Muscle of arm (tissue), 12 donors: ENCODE data around the gene FAAP20. TPM values are rescaled to one million over a fixed set of nuclear protein-coding genes. Genes with fewer than 3 reads are reported as not detected.

Source experiments
- DNase-seq: peaks from one replicate; pipeline ENCODE4 v3.0.0-alpha.2; 2013
- polyA plus RNA-seq, 12 donors: library from polyadenylated mRNA; unstranded; fragments of 120-200 nt; gene quantifications; one replicate each; pipeline ENCODE4 v1.2.1, GENCODE V29; 2013; ENCODE audit not compliant: insufficient read length in 12 of 12

The FAAP20 gene
- polyA plus RNA-seq, 12 donors, result 21.5 to 81.7 (median 26.8) TPM; not detected in 1

DNA sequence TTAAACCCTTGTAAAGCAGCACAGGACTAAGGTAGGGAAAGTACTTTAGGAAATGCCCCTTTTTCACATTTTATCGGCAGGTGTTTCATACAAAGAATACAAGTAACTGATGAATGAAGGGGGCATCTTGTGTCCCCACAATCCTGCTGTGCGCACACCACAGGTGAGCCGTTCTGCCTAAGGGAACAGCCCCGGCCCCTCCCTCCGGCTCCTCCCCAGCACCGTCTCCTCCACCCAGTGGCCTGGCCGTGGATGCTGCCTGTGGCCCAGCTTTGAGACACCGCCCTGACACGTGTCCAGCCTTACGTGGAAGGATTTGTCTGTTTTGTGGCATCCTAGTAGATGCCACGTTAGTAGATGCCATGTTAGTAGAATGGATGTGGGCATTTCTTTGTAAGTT is 12.8 kb downstream of the FAAP20 start:
- no peak for DNase-seq

DNA sequence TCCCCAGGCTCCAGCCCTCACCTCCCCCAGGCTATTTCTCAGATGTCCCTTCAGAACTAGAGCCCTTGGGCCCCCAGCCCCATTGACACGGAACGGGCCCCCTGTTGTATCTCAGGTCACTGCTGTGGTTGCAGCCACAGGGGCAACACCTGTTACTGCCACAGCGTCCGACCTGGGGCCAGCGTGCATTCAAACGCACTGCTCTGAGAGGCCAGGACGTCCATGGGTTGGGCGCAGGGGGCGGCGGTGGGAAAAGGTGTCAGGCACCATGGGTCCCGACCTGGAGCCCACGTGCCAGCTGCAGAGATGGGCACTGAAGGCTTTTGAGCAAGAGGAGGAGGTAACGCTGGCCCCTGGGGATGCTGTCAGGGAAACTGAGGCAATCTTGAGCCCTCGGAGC is 13.3 kb downstream of the FAAP20 start:
- no peak for DNase-seq

DNA sequence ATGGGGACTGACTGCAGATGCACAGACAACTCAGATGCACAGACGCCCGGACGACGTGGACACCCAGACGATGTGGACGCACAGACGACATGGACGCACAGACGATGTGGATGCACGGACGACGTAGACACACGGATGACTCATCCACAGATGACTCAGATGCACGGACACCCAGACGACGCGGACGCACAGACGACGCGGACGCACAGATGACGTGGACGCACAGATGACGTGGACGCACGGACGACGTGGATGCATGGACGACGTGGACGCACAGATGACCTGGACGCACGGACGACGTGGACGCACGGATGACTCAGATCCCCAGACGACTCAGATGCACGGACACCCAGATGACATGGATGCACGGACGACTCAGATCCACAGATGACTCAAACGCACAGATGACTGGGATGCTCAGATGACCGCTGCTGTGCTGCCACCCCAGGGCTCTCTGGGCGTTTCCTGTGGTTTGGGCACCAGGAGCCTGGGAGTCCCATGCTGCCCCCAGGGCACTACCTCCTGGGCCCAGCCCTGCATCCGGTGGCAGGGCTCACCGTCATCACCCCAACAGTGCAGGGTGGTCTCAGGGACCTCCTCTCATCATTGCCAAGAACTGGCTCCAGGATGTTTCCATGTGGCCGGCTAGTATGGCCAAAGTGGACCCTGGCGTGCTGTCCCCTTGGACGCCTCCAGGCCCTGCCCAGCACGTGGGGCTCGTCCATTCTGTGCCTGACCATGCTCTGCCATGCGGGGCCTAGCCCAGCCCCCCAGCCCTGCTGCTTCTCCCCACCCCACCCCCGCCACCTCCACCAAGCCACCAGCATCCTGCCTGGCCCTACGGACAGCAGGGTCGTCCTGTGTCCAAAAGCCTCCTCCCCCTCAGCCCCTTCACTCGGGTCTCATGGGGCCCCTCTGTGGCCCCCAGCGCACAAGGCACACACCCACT is 14.0 kb downstream of the FAAP20 start:
- DNase-seq, result no peak

DNA sequence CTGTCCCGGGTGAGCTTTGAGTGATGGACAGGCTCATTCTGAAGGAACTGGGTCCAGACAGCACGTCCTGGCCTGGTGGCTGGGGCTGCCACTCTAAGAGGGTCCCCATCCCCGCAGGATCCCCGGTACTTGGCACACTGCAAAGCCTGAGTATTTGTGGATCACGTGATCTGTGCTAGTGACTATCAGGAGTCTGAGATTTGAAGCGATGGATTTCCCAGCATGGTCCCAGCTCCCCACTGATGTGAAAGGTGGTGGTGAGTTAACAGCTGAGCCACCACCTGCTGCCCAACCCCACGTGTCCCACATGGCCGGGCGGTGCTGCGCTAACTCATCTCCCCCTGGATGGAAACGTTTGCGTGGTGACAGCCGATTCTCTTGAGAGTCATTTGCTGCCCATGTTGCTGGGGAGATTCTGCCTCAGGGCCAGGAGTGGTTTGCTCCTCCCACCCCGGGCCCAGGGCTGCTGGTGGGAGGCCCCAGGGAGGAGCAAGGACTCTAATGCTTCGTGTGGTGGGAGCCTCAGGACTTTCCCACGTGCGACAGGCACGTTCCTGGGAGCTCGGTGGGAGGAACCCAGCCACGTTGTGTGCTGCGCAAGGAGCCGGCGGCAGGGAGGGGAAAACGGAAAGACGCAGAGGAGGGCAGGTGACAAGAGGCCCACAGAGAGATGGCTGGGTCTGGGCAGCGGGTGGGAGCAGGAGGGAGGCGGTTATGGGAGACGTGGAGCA is 15.1 kb downstream of the FAAP20 start:
- DNase-seq, result no peak

DNA sequence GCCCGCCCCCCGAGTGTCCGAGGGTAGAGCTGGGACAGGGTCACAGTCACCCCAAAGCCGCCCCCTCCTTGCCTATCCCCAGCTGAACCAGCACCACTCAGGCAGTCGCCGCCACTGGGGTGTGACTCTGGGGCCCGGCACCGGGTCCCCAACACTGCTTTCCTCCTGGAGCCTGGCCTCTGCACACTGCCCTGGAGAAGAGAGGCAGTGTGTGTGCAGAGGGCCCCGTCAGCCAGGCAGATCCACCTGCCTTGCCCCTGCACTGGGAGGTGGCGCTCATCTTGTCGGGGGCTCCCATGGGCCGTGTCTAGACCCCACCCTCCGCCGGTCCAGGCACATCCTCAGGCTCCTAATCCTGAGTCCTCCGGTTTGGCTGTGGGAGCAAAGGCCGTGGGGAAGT is 15.7 kb downstream of the FAAP20 start:
- no peak for DNase-seq

DNA sequence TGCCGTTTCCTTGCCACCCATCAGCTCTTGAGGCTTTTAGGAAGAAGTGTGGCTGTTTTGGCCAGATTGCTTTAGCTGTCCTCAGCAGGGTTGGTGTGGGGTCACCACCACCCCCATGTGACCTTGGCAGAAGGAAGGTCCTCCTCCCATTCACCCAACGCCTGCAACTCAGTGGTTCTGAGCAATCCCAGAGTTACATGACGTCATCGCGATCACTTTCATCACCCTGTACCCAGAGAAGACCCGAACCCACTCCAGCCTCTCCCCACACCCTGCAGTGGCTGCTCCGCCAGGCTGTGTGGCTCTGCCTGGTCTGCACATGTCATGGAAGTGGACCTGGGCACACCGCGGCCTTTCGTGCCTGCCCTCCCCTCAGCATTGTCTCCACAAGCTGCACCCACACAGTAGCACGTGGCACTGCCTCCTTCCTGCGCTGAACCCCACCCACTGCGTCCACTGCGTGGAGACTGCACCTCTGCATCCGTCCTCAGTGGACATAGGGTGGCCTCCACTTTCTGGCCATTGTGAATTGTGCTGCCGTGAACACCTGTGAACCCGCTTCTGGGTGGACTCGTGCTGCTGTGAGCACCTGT is 16.5 kb downstream of the FAAP20 start:
- DNase-seq, result no peak

DNA sequence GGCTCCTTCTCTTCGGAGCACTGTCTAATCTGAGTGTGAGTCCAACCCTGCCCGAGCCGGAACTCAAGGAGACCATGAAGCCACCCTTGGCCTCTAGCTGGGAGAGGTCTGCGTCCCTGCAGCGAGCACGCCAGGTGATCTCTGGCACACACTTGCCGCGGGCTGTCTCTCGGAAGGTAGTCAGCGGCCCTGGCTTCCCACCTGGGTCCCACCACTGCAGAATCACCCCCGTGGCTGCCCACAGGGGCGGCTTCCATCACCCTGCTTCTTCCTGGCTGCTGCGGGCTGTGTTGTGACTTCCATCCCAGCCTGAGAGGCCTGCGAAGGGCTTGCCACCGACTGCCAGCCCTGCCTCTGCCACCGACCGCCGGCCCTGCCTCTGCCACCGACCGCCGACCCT is 17.0 kb downstream of the FAAP20 start:
- DNase-seq, result no peak

DNA sequence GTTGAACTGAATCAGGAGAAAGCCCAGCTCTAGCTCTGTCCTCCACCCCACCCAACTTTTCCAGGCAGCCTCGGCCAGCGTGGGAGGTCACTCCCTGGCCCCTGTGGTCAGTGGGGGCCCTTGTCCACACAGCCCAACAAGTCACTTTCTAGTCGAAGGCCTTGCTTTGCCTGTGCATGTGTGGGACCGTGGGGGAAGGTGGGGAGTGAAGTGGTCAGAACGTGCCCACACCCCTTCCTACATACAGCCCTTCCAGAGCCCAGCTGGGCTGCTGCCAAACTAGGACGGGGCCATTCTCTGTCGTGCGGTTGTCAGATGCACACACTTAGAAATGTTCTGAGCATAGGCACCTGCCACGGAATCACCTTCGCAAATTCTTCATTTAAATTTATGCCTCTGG is 18.0 kb downstream of the FAAP20 start:
- DNase-seq, result no peak

DNA sequence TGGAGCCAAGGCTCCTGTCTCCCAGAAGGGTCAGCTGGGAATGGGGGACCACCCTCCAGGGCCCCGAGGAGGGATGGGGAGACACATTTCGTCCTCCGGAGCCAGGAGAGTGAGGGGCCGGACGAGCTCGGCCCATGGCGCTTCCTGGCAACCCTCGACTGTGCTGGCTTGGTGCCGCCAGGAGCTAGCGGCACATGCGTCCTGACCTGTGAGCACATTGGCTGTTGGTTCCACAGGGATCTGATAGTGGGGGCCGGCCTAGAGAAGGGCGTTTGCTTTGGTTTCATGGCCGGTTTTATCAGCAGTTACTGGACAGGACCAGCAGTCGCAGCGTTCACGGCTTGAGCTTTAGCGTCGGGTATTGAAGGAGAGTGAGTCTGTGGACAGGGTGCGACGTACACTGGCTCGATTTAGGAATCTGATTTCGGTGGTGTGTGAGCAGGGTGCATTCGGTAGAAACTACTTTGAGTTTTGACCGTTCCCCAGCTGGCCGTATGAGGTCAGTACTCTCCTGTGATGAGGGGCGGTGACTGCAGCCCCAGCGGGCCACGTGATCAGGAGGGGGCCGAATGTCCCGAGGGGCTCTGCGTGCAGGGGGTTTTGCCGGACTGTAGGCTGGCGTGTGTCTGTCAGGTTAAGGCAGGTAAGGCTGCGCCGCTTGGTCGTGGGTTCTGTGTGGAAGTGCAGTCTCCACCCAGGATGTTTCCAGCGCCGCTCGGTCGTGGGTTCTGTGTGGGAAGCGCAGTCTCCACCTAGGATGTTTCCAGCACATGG is 18.7 kb downstream of the FAAP20 start:
- no peak for DNase-seq

DNA sequence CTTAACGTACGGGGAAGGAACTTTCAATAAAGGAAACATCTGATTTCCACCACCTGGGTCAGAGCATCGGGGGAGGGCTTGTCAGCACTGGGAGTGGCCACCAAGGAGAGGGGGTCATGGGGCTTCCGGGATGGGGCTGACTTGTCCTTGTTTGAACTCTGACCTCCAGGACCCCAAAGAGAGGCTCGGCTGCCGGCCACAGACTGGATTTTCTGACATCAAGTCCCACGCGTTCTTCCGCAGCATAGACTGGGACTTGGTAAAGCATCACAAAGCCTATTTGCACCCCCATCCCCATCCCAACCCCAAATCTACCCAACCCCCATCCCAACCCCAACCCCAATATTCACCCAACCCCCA is 19.5 kb downstream of the FAAP20 start:
- DNase-seq, result no peak

DNA sequence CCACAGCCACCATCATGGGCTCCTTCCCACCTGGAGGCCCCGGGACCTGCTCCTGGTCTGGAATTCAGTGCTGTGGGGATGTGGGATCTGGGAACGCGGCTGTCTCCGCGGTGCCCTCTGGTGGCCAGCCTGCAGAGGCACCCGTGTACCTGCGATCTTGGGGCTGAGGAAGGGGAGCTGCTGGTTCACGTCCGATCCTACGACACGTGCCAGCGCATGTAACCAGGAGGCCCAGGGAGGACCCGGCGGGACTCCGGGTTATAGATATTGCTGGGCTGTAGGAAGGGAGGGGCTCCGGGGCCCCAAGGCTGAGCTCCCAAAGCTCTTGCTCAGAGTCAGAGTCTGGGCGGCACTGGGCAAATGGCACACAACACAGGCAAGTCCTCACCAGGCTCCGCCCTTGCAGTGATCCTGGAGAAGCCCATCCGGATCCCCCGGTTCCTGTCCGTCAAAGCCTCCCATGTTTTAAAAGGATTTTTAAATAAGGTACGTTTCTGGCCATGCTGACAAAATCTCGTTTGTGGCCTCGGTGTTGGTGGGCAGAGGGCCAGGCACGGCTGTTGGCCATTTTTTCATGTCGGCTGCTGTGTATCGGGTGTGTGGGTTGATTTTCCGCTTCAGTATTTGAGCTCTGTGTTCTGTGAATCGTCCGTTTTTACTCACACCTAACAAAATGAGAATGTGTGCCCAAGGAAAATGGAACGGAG is 20.1 kb downstream of the FAAP20 start:
- peak; percentile 77 for DNase-seq

DNA sequence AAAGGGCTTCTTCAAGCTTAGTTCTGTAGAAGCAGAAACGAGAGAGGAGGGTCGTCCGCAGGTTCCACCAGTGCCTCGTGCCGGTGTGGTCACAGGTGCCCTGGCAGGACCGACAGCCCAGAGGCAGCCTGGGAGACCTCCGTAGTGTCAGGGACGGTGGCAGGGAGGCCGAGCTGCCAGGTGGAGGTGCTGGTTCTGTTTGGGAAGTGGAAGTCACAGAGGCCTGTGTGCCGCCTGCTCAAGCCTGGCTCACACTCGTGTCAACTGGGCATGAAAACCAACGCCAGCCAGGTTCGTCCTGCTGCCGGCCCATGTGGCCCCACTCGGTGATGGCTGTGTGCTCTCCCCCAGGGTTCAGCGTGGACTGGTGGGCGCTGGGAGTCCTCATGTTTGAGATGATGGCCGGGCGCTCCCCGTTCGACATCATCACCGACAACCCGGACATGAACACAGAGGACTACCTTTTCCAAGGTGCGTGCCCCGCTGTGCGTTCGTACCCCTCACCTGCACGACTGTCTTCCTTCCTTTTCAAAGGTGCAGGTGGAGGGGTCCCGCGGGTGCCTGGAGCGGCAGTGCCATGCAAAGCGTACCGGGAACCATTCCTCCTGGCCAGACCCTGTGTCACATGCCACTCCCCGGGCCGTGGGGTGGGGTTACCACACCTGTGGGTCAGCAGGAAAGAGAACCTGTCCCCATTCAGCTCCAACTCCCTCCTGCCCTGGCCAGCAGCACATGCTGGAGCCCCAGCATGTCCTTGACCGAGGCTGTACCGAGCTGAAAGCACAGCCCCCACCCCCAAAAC is 20.8 kb downstream of the FAAP20 start:
- DNase-seq, result no peak

DNA sequence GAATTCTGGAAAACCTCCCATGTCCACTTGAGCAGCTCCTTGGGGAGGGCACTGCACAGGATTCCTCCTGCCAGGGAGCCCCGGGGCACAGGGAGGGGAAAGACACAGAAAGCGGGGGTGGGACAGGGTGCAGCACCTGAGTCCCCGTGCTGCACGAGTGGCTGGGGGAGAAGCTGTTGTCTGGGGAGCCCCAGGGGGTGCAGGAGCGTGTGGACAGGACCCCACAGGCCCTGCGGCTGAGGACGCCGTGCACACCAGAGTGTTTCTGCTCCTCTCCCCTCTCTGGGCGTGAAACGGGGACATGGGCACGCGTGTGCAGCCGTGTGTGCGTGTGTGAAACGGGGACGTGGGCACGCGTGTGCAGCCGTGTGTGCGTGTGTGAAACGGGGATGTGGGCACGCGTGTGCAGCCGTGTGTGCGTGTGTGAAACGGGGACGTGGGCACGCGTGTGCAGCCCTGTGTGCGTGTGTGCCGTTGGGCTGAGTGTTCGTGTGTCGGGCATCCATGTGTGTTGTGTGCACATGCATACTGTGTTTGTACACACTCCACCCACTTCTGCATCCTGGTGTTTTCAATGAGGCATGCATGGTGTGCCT is 21.9 kb downstream of the FAAP20 start:
- DNase-seq, result no peak

DNA sequence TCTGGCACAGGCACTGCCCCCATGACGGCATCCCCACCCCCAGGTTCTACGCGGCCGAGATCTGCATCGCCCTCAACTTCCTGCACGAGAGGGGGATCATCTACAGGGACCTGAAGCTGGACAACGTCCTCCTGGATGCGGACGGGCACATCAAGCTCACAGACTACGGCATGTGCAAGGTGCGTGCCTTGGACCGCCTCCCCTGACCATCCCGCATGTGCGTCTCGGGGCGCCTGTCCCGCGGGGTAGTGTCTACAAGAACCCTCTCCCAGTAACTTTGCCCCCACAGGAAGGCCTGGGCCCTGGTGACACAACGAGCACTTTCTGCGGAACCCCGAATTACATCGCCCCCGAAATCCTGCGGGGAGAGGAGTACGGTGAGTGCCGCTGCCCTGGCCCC is 22.6 kb downstream of the FAAP20 start:
- DNase-seq, result no peak

DNA sequence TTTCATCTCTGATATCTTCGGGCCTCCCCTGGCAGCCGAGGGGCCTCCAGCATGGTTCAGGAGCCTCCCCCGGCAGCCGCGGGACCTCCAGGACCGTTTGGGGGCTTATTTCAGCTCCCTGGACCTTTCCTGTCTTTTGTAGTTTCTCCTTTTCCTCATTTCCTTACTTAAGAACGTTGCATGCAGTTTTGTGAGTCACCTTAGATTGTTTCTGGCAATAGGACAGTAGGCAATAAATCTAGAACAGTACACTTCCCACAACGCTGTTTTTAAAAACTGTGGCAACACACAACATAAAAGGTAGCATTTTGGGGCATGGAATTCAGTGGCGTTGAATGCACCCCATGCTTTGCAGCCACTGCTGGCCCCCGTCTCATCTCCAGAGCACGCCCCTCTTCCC is 24.4 kb downstream of the FAAP20 start:
- DNase-seq, result no peak

DNA sequence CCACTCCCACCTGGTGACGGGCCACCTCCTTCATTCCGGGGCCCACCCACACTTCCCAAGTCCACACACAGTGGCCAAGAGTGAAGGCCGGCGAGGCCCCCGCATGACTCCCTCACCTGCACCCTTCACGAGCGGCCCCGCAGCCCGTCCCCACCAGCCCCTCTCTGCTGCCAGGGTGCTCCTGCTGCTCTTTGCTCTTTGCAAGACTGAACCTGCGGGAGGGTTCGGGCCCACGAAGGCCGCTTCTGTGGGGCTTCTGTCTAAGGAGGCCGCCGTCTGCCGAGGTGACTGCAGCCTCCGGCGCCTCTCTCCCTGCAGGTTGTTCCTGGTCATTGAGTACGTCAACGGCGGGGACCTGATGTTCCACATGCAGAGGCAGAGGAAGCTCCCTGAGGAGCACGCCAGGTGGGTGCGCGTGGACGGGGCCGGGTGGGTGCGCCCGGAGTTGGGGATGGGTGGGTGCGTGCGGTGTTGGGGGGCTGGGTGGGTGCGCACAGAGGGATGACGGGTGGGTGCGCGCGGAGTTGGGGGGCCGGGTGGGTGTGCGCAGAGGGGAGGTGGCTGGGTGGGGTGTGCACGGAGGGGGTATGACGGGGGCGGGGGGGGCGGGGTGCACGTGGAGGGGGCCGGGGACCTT is 25.3 kb downstream of the FAAP20 start:
- DNase-seq, result no peak

DNA sequence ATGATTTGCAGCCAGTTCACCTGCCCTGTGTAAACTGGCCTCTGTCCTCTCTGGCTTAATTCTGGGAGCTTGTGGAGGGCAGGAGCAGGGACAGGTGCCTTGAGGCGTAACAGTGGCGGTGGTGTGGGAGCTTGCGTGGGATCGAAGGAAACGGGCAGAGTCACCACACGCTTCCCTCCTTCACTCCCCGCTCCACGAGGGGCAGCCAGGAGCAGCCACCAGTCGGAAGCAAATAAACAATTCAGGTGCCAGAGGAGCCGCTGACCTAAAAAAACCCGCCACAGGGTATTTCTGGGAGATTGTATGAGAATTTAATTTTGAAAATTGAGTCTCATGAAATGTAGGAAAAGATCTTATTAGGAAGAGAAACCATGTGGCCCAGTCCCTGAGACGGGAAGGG is 26.0 kb downstream of the FAAP20 start:
- no peak for DNase-seq

DNA sequence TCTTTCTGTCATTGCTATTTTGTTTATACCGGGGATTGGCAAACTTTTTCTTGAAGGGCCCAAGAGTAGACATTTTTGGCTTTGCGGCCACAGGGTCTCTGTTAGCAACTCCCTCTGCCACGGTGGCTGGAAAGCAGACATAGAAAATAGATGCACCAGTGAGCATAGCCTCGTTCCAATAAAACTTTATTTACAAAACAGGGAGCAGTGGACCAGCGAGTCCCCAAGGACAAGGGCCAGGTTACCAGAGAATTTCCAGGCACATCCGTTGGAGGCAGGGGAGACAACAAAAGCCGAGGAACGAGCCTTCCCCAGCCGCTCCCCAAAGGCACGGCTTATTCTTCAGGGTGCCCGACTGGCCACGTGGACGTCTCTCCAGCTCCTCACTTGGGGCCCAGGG is 26.5 kb downstream of the FAAP20 start:
- DNase-seq, result no peak

DNA sequence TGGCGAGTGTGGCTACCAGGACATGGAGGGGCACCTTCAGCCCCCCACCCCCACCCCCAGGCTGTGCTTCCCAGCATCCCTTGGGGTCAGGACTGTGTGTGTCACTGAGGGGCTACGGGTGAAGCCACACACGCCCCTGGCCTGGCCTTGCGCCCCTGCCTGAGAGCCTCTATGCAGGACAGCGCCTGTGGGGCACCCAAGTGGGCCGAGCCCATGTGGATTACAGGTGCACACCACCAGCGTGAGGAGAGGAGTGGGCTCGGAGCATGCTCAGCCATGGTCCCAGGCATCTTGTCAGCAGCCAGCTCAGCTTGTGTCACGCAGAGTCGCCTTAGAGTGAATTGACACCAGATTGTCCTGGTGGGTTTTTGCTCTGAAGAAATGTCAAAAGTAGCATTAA is 27.9 kb downstream of the FAAP20 start:
- no peak for DNase-seq

DNA sequence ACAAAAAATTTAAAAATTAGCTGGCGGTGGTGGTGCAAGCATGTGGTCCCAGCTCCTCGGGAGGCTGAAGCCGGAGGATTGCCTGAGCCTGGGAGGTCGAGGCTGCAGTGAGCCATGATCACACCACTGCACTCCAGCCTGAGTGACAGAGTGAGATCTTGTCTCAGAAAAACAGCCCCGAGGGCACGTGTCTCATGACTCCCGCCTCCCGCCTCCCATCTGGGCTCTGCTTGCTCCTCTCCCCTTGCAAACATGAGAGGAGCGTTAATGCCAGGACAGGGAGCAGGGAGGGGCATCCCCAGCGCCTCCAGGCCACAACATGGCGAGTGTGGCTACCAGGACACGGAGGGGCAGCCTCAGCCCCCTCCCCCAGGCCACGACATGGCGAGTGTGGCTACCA is 28.3 kb downstream of the FAAP20 start:
- no peak for DNase-seq
